22Rv1 (cell line): Measurements from ENCODE around the gene MGRN1.

ENCODE experiments used
- CTCF ChIP-seq: fragments of 450-650 bp; IDR thresholded peaks from 2 replicates; pipeline ENCODE4 v1.5.1; 2017; ENCODE audit warnings: mild to moderate bottlenecking
- ZFX ChIP-seq: fragments of 450-650 bp; IDR thresholded peaks from 2 replicates; pipeline ENCODE4 v1.6.1; 2017; ENCODE audit warnings: antibody characterized with exemption, borderline replicate concordance

- TF ChIP-seq CTCF (no peak), ZFX (no peak)
Measured at GRCh38 chr16:4648917-4649316, 24.3 kb downstream of the MGRN1 start.
